ENCODE data around the gene TM9SF4.

The TM9SF4 gene, protein sequence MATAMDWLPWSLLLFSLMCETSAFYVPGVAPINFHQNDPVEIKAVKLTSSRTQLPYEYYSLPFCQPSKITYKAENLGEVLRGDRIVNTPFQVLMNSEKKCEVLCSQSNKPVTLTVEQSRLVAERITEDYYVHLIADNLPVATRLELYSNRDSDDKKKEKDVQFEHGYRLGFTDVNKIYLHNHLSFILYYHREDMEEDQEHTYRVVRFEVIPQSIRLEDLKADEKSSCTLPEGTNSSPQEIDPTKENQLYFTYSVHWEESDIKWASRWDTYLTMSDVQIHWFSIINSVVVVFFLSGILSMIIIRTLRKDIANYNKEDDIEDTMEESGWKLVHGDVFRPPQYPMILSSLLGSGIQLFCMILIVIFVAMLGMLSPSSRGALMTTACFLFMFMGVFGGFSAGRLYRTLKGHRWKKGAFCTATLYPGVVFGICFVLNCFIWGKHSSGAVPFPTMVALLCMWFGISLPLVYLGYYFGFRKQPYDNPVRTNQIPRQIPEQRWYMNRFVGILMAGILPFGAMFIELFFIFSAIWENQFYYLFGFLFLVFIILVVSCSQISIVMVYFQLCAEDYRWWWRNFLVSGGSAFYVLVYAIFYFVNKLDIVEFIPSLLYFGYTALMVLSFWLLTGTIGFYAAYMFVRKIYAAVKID

DNA sequence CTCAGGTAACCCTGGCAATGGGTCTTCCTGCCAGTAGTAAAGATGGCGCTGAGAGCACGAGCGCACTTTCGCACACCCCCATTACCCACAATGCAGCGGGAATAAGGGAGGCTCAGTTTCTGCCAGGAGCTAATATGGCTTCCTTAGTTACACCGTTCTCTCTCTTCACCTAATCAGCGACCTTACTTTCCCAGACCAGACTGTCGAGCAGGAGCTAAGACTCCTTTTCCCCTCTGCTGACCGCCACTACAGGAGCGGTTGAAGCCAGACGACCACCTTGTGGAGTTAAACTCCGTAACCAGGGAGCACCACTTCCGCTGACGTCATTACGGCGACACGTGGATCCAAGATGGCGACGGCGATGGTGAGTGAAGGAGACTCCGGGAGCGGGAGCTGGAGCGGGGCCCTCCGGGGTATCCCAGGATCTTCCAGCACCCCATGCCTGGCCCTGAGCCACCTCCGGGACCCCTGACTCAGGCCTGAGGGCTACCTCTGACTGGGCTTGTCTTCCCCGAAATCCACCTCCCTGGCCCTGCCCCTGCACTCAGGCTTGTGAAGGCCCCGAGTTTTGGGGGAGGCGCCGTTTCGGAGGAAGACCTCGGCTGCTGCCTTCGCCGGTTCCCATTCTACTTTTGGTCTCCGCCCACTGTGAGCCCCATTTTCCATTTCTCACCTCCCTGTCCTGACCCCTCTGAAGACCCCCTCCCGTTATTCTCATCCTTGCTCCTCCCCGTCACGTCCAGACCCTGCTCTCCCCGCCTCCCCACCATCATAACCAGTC, at the start of gene TM9SF4:
TSS of gene TM9SF4 (plus strand) at position 323 of the 781 bp plus-strand sequence. CDS start at position 350, 27 bp downstream.
- Histone ChIP-seq H2AFZ (peak within 1 kb of the TSS; percentile 100), H3K27ac (peak within 1 kb of the TSS; percentile 100), H3K36me3 (ENCODE audit: control insufficient read depth, insufficient read depth, low read length) (no peaks in the 10 kb centered on the region), H3K4me2 (ENCODE audit: low read length) (peak within 1 kb of the TSS; percentile 77), H3K4me1 (peaks cover 13% of the 10 kb centered on the region), H3K79me2 (peaks cover 41% of the 10 kb centered on the region), H3K27me3 (ENCODE audit: control insufficient read depth, insufficient read depth, low read length) (no peaks in the 10 kb centered on the region), H3K4me3 (ENCODE audit: low read depth, low read length) (peak within 1 kb of the TSS; percentile 83), H3K9me3 (ENCODE audit: control insufficient read depth, low read length) (no peaks in the 10 kb centered on the region), H3K9ac (peak within 1 kb of the TSS; percentile 84)
- TF ChIP-seq, protein P1, sequence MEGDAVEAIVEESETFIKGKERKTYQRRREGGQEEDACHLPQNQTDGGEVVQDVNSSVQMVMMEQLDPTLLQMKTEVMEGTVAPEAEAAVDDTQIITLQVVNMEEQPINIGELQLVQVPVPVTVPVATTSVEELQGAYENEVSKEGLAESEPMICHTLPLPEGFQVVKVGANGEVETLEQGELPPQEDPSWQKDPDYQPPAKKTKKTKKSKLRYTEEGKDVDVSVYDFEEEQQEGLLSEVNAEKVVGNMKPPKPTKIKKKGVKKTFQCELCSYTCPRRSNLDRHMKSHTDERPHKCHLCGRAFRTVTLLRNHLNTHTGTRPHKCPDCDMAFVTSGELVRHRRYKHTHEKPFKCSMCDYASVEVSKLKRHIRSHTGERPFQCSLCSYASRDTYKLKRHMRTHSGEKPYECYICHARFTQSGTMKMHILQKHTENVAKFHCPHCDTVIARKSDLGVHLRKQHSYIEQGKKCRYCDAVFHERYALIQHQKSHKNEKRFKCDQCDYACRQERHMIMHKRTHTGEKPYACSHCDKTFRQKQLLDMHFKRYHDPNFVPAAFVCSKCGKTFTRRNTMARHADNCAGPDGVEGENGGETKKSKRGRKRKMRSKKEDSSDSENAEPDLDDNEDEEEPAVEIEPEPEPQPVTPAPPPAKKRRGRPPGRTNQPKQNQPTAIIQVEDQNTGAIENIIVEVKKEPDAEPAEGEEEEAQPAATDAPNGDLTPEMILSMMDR (IDR thresholded peaks at IDR 0.05) = no peak

GRCh38 chr20:32062776-32063170, 46.7 kb upstream of the TM9SF4 start:
- Histone ChIP-seq H3K9ac (no peak overlapping the region), H3K27ac (peak overlapping the region; percentile 45), H3K27me3 (ENCODE audit: control insufficient read depth, insufficient read depth, low read length) (no peaks in the 10 kb centered on the region), H2AFZ (peak overlapping the region; percentile 73), H3K9me3 (ENCODE audit: control insufficient read depth, low read length) (no peaks in the 10 kb centered on the region), H3K79me2 (no peaks in the 10 kb centered on the region), H3K36me3 (ENCODE audit: control insufficient read depth, insufficient read depth, low read length) (no peaks in the 10 kb centered on the region), H3K4me3 (ENCODE audit: low read depth, low read length) (no peak overlapping the region), H3K4me2 (ENCODE audit: low read length) (no peak overlapping the region), H3K4me1 (peaks cover 29% of the 10 kb centered on the region)
- TF ChIP-seq, protein P1 (IDR thresholded peaks at IDR 0.05) = no peak

DNA sequence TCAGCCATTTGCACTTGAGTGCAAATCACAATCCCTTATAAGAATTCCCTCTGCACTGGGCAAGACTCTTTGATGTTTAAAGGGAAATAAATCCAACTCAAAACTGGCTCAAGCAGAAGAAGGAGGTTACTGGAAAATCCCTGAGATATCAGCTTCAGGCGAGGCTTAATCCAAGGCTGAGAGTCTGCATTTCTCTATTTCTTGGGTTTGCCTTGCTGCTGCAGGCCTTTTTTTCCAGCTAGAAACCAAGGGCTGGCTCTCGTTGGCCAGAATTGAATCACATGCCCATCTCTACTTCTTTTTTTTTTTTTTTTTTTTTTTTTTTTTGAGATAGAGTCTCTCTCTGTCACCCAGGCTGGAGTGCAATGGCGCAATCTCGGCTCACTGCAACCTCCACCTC, 45.8 kb upstream of the TM9SF4 start:
- H3K27me3 ChIP-seq (ENCODE audit: control insufficient read depth, insufficient read depth, low read length) = no peaks in the 10 kb centered on the region
- no peaks in the 10 kb centered on the region for H3K9me3 ChIP-seq (ENCODE audit: control insufficient read depth, low read length)
- no peak overlapping the region for H3K4me2 ChIP-seq (ENCODE audit: low read length)
- no peak overlapping the region for H3K9ac ChIP-seq
- TF ChIP-seq, protein P1 (IDR thresholded peaks at IDR 0.05) = no peak
- H2AFZ ChIP-seq = peak overlapping the region; percentile 72
- H3K79me2 ChIP-seq = no peaks in the 10 kb centered on the region
- H3K4me1 ChIP-seq = peaks cover 29% of the 10 kb centered on the region
- no peaks in the 10 kb centered on the region for H3K36me3 ChIP-seq (ENCODE audit: control insufficient read depth, insufficient read depth, low read length)
- H3K4me3 ChIP-seq (ENCODE audit: low read depth, low read length) = no peak overlapping the region
- H3K27ac ChIP-seq = peak overlapping the region; percentile 53

DNA sequence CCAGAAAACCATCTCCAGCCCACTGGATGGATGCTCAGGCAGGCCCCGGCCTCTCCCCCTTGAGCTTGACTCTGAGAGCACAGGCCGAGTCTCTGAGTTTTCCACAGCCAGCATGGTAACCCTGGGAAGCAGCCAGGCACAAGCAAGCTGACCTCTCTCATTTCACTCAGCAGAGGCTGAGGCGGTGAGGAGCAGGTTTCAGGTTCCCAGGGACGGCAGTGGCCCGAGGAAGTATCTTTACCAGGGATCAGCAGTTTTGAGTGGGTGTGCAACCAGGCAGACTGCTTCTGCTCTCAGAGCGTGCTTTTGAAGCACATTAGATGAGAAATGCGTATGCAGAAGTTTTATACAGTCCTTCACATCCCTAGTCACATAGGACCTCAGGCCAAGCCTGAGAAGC, 44.8 kb upstream of the TM9SF4 start:
- Histone ChIP-seq H3K9ac (no peak overlapping the region), H3K4me3 (ENCODE audit: low read depth, low read length) (no peak overlapping the region), H3K79me2 (no peaks in the 10 kb centered on the region), H3K9me3 (ENCODE audit: control insufficient read depth, low read length) (no peaks in the 10 kb centered on the region), H2AFZ (peak overlapping the region; percentile 24), H3K36me3 (ENCODE audit: control insufficient read depth, insufficient read depth, low read length) (no peaks in the 10 kb centered on the region), H3K27ac (peak overlapping the region; percentile 63), H3K4me2 (ENCODE audit: low read length) (no peak overlapping the region), H3K27me3 (ENCODE audit: control insufficient read depth, insufficient read depth, low read length) (no peaks in the 10 kb centered on the region), H3K4me1 (peaks cover 29% of the 10 kb centered on the region)
- TF ChIP-seq, protein P1 (IDR thresholded peaks at IDR 0.05) = no peak

Measured in parathyroid adenoma (tissue), 2 donors.